Measurements from ENCODE around the gene PSMG3. TPM values are rescaled to one million over a fixed set of nuclear protein-coding genes. Genes with fewer than 3 reads are reported as not detected.
A peak's percentile ranks its signal among the peaks of the same experiment; 100 is the strongest.

PSMG3 gene
- polyA plus RNA-seq, 2 of the 4 experiments (the other 2 are of a cell fraction) = 75.9 to 89.3 TPM

DNA sequence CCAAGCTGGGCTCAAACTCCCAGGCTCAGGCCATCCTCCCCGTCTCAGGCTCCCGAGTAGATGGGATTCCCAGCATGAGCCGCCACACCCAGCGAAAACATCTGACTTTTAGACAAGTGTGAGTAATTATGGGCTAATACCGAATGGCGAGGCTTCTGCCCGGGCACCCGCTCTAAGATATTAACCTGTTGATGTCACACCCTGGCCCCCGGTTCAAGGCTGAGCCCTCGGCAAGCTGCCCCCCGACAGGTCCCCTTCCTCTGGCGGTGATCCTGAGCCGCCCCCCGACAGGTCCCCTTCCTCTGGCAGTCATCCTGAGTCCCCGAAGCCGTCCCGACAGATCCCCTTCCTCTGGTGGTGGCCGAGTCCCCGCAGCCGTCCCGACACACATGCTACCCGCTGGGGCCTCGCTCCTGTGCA is 5.2 kb downstream of the PSMG3 start:
- peak overlapping the region; percentile 20 to 78; a peak in 4 of 6 replicates for H3K27ac ChIP-seq
- 49% methylated on average over 20 of the region's 23 CpGs for WGBS (ENCODE audit: missing lambda C conversion rate)

GRCh38 chr7:1563981-1564602 is 5.7 kb downstream of the PSMG3 start:
- Histone ChIP-seq H3K27ac (peak overlapping the region in 1 of 2 experiments; percentile 78; a peak in 4 of 6 replicates), H3K4me1 (peaks cover 49% of the 10 kb centered on the region)
- no peak for ATAC-seq

More for the DNA sequence above, 5.2 kb downstream of the PSMG3 start:
- CTCF ChIA-PET = interaction anchor here (0.6 to 1.9 kb wide), 3 partner anchors 9 to 645 kb away, joined by 3 to 6 read pairs (median 4); partner anchors contain the start of gene TMEM184A
- Histone ChIP-seq H3K9me3 (no peaks in the 10 kb centered on the region), H3K4me1 (peaks cover 49% of the 10 kb centered on the region), H3K4me2 (peak overlapping the region; percentile 45), H3K4me3 (no peak overlapping the region)
- DNase-seq (ENCODE audit: low read depth in 1 of 2, low spot score in 1 of 2) (peak in 1 of 2 experiments; percentile 65), ATAC-seq (peak; percentile 12 to 36; a peak in 3 of 6 replicates), FAIRE-seq (no peak)
- TF ChIP-seq JUN (IDR thresholded peaks at IDR 0.05) (0 out of 5 replicates have a peak, but pooled peaks of 1 of the 2 experiments have one; percentile 11), MAZ (IDR thresholded peaks at IDR 0.05; ENCODE audit: borderline replicate concordance, low read depth, low read length) (no peak)
- POLR2A ChIA-PET = no interaction called here

GRCh38 chr7:1562597-1563051 is 7.2 kb downstream of the PSMG3 start:
- POLR2A ChIA-PET = no interaction called here
- CTCF ChIA-PET = interaction anchor here (1.1 to 2.5 kb wide), 4 partner anchors 9 to 58 kb away, joined by 3 to 6 read pairs (median 5); no protein-coding TSS in a partner anchor

More at GRCh38 chr7:1563981-1564602, 5.7 kb downstream of the PSMG3 start:
- Histone ChIP-seq H3K4me3 (no peak overlapping the region), H3K9me3 (no peaks in the 10 kb centered on the region), H3K4me2 (peak overlapping the region; percentile 45)
- ChIA-PET CTCF (interaction anchor here (0.6 to 1.9 kb wide), 5 partner anchors 8 to 1137 kb away, joined by 3 to 6 read pairs (median 3); partner anchors contain the start of gene TMEM184A), POLR2A (no interaction called here)
- no peak for FAIRE-seq
- TF ChIP-seq KDM5A (IDR thresholded peaks at IDR 0.05) (no peak), BHLHE40 (IDR thresholded peaks at IDR 0.05; ENCODE audit: low read depth, low read length) (no peak), HOXB13 (CRISPR knock-in tag; IDR thresholded peaks at IDR 0.05; ENCODE audit: low read depth) (no peak), HEYL (CRISPR knock-in tag; IDR thresholded peaks at IDR 0.05) (no peak), USF2 (IDR thresholded peaks at IDR 0.05) (no peak), HOXA7 (CRISPR knock-in tag; IDR thresholded peaks at IDR 0.05) (no peak), ZC3H11A (IDR thresholded peaks at IDR 0.05) (no peak), ZSCAN20 (CRISPR knock-in tag; IDR thresholded peaks at IDR 0.05) (no peak), CBX2 (IDR thresholded peaks at IDR 0.05; ENCODE audit: borderline replicate concordance, low read depth) (no peak), HDAC2 (IDR thresholded peaks at IDR 0.05) (no peak), ESRRA (IDR thresholded peaks at IDR 0.05; ENCODE audit: borderline replicate concordance, low read length) (no peak), FOXS1 (CRISPR knock-in tag; IDR thresholded peaks at IDR 0.05) (no peak), MAZ (IDR thresholded peaks at IDR 0.05; ENCODE audit: borderline replicate concordance, low read depth, low read length) (no peak), MYC (IDR thresholded peaks at IDR 0.05; ENCODE audit: borderline replicate concordance, low read length) (no peak), KDM1A (IDR thresholded peaks at IDR 0.05; ENCODE audit: low read depth) (no peak)
- TF ChIP-seq, protein P1, sequence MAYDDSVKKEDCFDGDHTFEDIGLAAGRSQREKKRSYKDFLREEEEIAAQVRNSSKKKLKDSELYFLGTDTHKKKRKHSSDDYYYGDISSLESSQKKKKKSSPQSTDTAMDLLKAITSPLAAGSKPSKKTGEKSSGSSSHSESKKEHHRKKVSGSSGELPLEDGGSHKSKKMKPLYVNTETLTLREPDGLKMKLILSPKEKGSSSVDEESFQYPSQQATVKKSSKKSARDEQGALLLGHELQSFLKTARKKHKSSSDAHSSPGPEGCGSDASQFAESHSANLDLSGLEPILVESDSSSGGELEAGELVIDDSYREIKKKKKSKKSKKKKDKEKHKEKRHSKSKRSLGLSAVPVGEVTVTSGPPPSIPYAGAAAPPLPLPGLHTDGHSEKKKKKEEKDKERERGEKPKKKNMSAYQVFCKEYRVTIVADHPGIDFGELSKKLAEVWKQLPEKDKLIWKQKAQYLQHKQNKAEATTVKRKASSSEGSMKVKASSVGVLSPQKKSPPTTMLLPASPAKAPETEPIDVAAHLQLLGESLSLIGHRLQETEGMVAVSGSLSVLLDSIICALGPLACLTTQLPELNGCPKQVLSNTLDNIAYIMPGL (CRISPR knock-in tag; IDR thresholded peaks at IDR 0.05; ENCODE audit: borderline replicate concordance) = no peak
- DNase-seq (ENCODE audit: low read depth in 1 of 2, low spot score in 1 of 2) = no peak
- WGBS (ENCODE audit: missing lambda C conversion rate) = 94% methylated on average over 15 of the region's 15 CpGs

More at GRCh38 chr7:1562597-1563051, 7.2 kb downstream of the PSMG3 start:
- WGBS (ENCODE audit: missing lambda C conversion rate) = 85% methylated on average over 12 of the region's 18 CpGs
- peaks cover 44% of the 10 kb centered on the region for H3K4me1 ChIP-seq
- H3K9me3 ChIP-seq = no peaks in the 10 kb centered on the region
- TF ChIP-seq GATA3 (IDR thresholded peaks at IDR 0.05; ENCODE audit: borderline replicate concordance) (no peak), SREBF2 (IDR thresholded peaks at IDR 0.05) (no peak)
- TF ChIP-seq, protein P2, sequence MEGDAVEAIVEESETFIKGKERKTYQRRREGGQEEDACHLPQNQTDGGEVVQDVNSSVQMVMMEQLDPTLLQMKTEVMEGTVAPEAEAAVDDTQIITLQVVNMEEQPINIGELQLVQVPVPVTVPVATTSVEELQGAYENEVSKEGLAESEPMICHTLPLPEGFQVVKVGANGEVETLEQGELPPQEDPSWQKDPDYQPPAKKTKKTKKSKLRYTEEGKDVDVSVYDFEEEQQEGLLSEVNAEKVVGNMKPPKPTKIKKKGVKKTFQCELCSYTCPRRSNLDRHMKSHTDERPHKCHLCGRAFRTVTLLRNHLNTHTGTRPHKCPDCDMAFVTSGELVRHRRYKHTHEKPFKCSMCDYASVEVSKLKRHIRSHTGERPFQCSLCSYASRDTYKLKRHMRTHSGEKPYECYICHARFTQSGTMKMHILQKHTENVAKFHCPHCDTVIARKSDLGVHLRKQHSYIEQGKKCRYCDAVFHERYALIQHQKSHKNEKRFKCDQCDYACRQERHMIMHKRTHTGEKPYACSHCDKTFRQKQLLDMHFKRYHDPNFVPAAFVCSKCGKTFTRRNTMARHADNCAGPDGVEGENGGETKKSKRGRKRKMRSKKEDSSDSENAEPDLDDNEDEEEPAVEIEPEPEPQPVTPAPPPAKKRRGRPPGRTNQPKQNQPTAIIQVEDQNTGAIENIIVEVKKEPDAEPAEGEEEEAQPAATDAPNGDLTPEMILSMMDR (IDR thresholded peaks at IDR 0.05) = no peak
- no peak for FAIRE-seq
- no peak for DNase-seq (ENCODE audit: low read depth in 1 of 2, low spot score in 1 of 2)
- no peak overlapping the region for H3K4me3 ChIP-seq
- no peak for ATAC-seq
- H3K4me2 ChIP-seq = no peak overlapping the region
- peak overlapping the region in 1 of 2 experiments; percentile 18; a peak in 1 of 6 replicates for H3K27ac ChIP-seq
